CD4-positive, alpha-beta T cell treated with Interleukin-15 for 1 hour (primary cell): ENCODE results near the gene SLC16A5.
A peak's percentile ranks its signal among the peaks of the same experiment; 100 is the strongest.
"Not testable (repeated sequence)": the region's sequence is repeated elsewhere in the genome, so short reads cannot be mapped to it uniquely, and the experiment has no call there.

Source experiments
- DNase-seq: peaks from one replicate; pipeline ENCODE4 v3.0.0-alpha.2; 2020

Gene SLC16A5

GRCh38 chr17:75087558-75088453, at the start of gene SLC16A5:
SLC16A5 (plus strand) TSS chr17:75087954; CDS start chr17:75093637, 5,683 bp downstream.
- peak; percentile 77 for DNase-seq

GRCh38 chr17:75039238-75039637, 48.5 kb upstream of the SLC16A5 start:
- no peak for DNase-seq

GRCh38 chr17:75041656-75042280, 46.0 kb upstream of the SLC16A5 start:
- DNase-seq, result no peak

GRCh38 chr17:75043789-75044188, 44.0 kb upstream of the SLC16A5 start:
- DNase-seq, result not testable (repeated sequence)

DNA sequence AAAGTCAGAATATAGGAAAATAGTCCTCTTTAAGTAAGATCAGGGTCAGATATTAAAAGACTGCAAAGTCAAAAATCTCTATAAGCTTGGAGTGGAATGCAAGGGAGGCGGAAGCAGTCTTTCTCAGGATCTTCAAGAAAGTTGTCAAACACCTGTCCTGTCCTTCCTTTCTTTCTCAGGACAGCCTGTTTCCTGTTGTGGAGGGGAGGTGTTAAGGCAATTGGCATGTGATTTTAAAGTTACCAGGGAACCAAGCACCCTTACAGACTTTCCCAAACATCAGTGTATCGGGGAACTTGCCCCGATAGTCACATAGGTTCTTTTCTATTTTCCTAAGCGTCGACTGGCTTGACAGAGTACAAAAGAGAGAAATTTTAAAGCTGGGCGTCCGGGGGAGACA, 43.0 kb upstream of the SLC16A5 start:
- no peak for DNase-seq

- DNase-seq, result not testable (repeated sequence)
Observed at GRCh38 chr17:75045946-75046406, 41.8 kb upstream of the SLC16A5 start.

DNA sequence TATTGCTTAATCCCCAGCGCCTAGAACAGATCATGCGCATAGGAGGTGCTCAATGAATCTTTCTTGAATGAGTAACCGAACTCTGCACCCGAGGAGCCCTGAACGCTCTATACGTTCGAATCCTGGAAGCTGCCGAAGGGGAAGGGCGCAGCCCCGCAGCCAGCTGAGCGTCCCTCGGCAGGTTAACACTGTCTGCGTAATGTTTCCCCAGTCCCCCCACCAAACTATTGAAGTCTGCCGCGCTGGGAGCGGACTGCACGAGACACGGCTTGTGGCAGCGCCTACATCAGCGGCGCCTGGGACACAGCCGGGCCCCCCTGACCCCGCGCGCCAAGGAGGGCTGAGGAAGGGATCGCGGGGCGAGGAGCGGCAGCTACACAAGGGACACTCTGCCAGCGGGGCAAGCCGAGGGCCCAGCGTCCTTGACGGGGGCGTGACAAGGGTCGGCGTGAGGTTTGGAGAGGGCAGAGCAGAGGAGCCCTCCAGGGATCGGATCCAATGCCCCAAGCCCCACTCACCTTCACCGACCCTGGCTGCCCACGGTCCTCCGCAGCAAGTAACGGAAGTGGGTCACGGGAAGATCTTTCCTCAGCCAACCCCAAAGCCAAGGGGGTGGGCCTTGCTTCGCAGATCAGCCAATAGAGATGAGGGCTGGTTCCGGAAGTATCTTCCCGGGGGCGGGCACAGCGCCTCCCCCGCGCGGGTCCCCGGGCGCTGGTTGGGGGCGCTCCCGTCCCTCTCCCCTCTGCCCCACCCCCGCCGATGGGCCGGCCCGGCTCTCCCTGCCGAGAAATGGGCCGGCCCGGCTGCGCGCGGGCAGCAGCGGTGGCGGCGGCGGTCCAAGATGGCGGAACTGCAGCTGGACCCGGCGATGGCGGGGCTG, 41.1 kb upstream of the SLC16A5 start, which contains the start of the genes ATP5PD and KCTD2:
Gene ATP5PD, minus strand, starts transcription at position 563 of the 883 bp plus-strand sequence. CDS start 4,319 bp downstream, outside the sequence.
Gene KCTD2, plus strand, starts transcription at position 819 of the 883 bp plus-strand sequence. Its CDS starts 26 bp downstream, at position 845.
- DNase-seq, result peak; percentile 95

GRCh38 chr17:75047398-75048098, 40.2 kb upstream of the SLC16A5 start:
- DNase-seq, result no peak

DNA sequence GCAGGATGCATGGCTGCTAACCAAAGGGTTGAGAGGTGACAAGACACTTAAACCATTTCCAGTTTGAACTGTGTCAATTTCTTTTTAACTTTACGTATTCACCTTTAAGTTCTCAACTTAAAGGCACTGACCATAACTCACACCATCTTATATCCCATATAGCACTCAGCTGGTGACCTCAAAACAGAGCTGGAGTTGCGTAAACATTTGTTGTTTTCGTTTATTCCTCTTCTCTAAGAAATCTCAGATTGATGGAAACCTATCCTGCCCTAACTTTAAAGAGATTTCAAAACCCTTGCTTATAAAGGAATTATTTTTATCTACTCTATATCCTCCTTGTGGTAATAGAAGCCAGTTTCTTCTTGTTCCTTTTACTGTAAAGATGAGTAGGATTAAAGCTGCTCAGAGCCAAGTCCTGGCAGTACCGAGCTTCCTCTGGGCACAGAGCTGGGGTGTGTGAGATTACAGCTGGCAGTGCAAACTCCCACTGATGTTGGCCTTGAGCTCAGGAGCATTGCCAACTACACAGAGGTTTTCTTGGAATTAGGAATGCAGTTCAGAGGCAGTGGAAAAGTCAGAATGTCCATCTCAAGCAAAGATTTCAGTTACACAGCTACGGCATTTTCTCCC, 39.4 kb upstream of the SLC16A5 start:
- no peak for DNase-seq

GRCh38 chr17:75049057-75049456, 38.7 kb upstream of the SLC16A5 start:
- DNase-seq, result no peak

GRCh38 chr17:75049706-75050105, 38.0 kb upstream of the SLC16A5 start:
- DNase-seq, result no peak

DNA sequence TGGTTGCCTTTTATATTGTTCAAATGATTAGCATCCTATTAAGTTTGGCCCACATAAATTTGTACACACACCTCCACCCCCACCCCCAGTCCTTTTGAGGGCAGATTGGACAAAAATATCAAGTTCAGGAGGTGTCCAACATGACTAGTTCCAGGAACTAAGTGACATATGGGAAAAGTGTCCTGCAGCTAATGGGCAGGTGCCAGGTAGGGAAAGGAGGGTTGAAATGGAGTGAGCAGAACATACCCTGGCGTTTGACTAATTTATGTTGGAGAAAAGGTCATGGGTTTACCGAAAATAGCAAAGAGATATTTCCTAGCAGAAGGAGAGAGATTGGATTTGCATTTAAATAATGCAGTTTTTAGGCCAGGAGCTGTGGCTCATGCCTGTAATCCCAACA, 35.8 kb upstream of the SLC16A5 start:
- DNase-seq, result no peak

DNA sequence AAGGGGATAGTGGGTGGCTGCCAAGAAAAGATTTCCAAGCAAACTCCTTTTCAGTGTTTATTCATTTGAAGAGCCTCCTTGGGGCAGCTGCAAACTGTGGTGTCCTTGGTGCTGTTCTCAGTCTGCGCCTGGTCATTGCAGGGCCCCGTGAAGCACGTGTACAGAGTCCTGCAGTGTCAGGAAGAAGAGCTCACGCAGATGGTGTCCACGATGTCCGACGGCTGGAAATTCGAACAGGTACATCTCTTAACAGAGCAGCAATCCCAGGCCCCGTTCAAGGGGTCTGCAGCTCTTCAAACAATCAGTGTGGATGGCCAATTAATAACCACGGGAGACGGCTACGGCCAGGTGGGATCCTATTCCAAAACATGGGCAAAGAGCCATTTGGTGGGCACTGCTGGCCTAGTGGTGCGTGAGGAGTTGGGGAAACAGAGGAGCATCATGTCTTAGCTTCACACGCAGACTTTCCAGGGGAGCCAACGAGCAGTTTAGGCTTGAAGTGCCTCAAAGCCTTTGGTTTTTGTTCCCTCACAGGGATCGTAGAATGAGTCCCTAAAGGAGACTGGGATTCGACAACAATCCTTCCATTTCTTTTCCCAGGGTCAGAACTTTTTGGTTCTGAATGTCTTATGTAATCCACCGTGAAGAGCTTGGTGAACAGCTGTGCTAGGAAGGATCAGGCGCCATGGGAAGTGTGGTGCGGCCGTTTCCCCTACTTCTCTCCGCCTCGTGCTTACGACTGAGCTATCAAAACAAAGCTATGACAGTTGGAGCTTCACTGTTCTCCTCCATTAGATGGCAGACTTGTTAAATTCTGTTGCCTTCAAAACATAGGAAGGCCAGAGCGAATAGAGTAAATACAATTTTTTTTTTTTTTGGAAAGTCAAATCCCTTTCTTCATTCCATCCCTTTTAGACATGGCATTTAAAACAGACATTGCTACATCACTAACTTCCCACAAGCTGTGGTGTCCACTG, 28.1 kb upstream of the SLC16A5 start:
- no peak for DNase-seq

- no peak for DNase-seq
Observed at GRCh38 chr17:75060434-75061054, 27.2 kb upstream of the SLC16A5 start.

DNA sequence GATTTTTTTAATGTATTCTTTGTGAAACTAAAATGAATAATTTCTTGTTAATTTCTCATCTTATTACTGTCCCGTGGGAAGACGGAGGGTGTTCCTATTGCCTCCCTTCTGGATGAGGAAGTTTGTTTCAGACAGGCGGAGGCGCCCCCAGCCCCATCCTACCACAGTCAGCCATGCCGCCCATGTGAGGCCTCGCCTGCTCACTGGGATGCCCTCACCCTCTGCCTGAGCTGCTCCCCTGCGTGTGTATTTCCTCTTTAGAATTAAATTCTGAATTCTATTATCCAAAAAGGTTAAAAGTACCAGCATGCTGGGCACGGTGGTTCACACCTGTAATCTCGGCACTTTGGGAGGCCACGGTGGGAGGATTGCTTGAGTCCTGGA, 26.7 kb upstream of the SLC16A5 start:
- no peak for DNase-seq

- DNase-seq, result no peak
Observed at GRCh38 chr17:75061618-75062017, 26.1 kb upstream of the SLC16A5 start.

DNA sequence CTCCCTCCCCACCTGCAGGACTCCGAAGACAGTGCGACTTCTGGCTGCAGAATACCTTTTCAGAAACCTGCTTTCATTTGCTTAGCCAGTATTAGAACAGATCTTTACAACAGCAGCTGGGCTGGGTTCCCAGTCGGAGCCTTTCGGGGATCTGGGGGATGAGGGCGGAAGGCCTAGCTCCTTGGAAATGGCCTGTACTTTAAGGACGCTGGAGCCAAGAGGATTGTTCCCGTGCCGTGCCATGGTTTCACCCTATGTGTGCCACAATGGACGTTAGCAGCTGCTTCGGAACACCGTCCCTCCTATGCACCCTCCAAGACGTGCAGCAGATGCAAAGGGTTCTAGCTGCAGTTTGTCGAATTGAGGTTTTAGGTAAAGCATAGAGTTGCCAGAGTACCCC, 24.6 kb upstream of the SLC16A5 start:
- DNase-seq, result no peak

GRCh38 chr17:75063626-75064025, 24.1 kb upstream of the SLC16A5 start:
- DNase-seq, result no peak

- DNase-seq, result no peak
Observed at GRCh38 chr17:75064040-75064439, 23.7 kb upstream of the SLC16A5 start.

- DNase-seq, result no peak
Observed at GRCh38 chr17:75064460-75064859, 23.3 kb upstream of the SLC16A5 start.
